ENCODE measurements around the gene HIVEP3.

- TF ChIP-seq POLR2A (IDR thresholded peaks at IDR 0.05) (no peak), EP300 (IDR thresholded peaks at IDR 0.05) (no peak)
Observed at GRCh38 chr1:41590331-41590730, 328.4 kb downstream of the HIVEP3 start.

Measured in tibial nerve (tissue), 3 donors.